Measurements from ENCODE around the gene DGKD. TPM values are rescaled to one million over a fixed set of nuclear protein-coding genes. Genes with fewer than 3 reads are reported as not detected.
"Not testable (repeated sequence)": the region's sequence is repeated elsewhere in the genome, so short reads cannot be mapped to it uniquely, and the experiment has no call there.

DGKD gene
- total RNA-seq, 1 donor from 2014 or later, result 6.7 TPM

GRCh38 chr2:233361297-233361696, 7.0 kb downstream of the DGKD start:
- no peak for ATAC-seq

GRCh38 chr2:233362742-233363141, 8.4 kb downstream of the DGKD start:
- no peak for ATAC-seq

DNA sequence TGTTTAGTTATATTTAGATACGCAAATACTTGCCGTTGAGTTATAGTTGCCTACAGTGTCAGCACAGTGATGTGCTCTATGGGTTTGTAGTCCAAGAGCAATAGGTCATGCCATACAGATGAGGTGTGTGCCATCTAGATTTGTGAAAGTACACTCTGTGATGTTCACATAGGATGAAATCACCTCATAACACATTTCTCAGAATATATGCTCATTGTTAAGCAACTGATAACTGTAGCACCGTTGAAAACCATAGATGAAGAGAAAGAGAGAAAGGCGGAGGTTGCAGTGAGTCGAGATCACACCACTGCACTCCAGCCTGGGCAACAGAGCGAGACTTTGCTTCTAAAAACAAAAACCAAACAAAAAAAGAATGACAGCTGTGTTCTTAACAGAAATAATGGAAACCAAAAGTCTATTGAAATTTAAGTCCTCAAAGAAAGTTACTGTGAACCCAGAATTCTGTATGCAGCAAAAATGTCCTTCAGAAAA, 9.5 kb downstream of the DGKD start:
- ATAC-seq, result no peak

GRCh38 chr2:233365861-233366520, 11.7 kb downstream of the DGKD start:
- no peak for ATAC-seq

DNA sequence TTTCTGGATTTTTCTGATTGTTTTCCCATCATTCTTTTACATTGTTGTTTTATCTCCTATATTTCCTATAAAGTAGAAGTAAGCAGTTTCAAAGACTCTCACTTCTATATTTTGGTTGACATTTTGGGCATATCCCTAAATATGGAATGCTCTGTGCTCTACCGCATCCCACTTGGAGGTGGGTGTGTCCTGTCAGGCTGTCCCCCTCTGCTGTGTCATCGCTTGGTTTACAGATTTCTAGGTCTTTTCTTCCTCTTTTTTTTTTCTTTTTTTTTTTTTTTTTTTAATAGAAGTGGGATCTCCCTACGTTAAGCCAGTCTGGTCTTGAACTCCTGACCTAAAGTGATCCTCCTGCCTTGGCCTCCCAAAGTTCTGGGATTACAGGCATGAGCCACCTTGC, 13.3 kb downstream of the DGKD start:
- ATAC-seq, result no peak

GRCh38 chr2:233368756-233369155, 14.5 kb downstream of the DGKD start:
- ATAC-seq, result no peak

- no peak for ATAC-seq
Measured at GRCh38 chr2:233369462-233369861, 15.2 kb downstream of the DGKD start.

DNA sequence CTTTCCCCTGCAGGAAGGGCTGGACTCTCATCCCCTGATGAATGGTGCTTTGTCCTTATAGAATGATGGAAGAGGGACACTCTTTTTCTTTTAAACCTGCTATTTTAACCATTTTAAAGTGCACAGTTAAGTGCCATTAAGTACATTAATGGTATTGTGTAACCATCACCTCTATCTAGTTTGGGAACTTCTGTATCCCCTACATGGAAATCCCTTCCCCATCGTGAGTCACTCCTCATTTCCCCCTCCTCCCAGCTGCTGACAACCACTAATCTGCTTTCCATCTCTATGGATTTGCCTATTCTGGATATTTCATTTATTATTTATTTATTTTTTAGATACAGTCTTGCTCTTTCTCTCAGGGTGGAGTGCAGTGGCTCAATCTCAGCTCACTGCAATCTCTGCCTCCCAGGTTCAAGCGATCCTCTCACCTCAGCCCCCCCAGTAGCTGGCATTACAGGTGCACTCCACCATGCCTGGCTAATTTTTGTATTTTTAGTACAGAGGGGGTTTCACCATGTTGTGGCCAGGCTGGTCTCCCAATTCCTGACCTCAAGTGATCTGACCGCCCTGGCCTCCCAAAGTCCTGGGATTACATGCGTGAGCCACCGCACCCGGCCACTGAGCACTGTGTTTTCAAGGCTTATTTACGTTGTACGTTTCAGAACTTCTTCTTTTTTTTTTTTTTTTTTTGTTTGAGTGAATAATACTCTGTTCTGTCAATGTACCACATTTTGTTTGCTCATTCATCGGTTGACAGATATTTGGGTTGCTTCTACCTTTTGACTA, 15.8 kb downstream of the DGKD start:
- no peak for ATAC-seq

GRCh38 chr2:233371641-233372040, 17.3 kb downstream of the DGKD start:
- ATAC-seq, result no peak

GRCh38 chr2:233372855-233373254, 18.6 kb downstream of the DGKD start:
- ATAC-seq, result no peak

DNA sequence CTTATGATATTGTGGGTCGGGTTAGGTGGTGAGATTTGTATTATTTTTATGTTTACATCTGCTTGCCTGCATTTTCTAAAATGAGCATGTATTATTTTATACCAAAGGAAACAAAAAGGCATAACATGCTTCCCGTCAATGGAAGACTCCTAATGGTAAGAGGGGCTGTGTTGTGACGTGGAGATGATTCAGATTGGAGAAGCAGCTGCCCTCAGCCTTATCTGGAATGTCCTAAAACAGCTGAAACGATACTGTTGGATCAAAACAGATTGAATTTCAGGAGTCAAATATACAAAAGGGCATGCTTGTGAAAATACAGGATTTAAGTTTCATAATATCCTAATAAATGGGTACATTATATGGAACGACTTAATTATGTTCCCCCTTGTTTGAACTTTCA, 19.0 kb downstream of the DGKD start:
- ATAC-seq, result no peak

- ATAC-seq, result not testable (repeated sequence)
Measured at GRCh38 chr2:233374776-233375175, 20.5 kb downstream of the DGKD start.

- no peak for ATAC-seq
Measured at GRCh38 chr2:233375490-233376314, 21.4 kb downstream of the DGKD start.

DNA sequence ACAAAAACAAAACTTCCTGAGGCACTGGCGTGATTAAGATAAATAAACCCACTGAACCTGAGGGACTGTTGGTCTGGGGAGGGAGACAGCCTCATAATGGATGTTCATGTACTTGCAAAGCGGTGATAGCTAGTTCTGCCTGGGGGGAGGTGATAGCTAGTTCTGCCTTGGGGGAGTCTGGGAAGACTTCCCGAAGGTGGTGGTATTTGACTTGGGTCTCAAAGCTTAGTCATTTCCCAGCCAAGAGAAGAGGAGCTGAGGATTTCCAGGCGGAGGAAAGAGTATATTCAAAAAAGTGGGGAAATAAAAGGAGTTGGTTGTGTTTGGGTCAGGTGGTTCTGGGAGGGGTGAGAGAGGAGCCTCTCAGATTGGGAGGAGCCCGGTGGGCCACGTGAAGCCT, 24.7 kb downstream of the DGKD start:
- no peak for ATAC-seq

GRCh38 chr2:233379441-233379840, 25.1 kb downstream of the DGKD start:
- no peak for ATAC-seq

- no peak for ATAC-seq
Measured at GRCh38 chr2:233380132-233380895, 26.0 kb downstream of the DGKD start.

- ATAC-seq, result no peak
Measured at GRCh38 chr2:233380995-233381637, 26.8 kb downstream of the DGKD start.

DNA sequence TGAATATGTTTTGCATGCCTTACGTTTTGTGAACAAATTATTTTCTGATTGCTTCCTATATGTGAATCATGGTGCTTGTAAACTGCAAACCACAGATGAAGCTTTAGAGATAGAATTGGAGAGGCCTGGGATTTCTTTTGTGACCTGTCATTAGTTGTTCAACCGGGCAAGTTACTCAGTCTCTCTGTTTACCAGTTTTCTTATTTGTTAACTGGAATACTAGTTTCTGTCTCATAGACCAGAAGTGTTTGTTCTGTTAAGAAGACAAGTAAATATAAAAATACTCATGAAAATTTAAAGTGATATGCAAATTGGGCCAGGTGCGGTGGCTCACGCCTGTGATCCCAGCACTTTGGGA, 27.3 kb downstream of the DGKD start:
- ATAC-seq, result no peak

DNA sequence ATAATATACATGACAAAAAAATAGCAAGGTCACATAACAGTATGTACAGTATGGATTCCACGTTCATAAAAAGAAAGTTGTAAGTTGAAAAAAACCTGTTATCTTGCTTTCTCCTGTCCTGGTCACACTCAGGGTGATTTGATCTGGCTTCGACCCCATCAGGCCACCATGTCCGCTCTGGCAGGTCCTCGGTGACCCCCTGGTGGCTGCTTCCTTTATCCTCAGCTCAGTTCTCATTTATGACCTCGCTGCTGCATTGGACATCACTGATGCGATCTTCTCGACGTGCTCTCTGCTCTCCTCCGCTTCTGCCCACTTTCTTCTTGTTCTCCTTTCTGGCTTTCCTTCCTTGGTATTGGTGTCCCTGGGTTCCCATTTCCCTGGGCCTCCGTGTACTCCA, 29.7 kb downstream of the DGKD start:
- no peak for ATAC-seq

GRCh38 chr2:233384811-233385488, 30.7 kb downstream of the DGKD start:
- ATAC-seq, result peak; percentile 67

GRCh38 chr2:233385489-233386044, 31.3 kb downstream of the DGKD start:
- no peak for ATAC-seq
